ENCODE results near the gene ALDH1L2. TPM values are rescaled to one million over a fixed set of nuclear protein-coding genes. Genes with fewer than 3 reads are reported as not detected.
A peak's percentile ranks its signal among the peaks of the same experiment; 100 is the strongest.

The ALDH1L2 gene
- total and polyA plus RNA-seq, 9 of the 15 experiments (the other 6 are each of a cell fraction or from before 2014, with no cell fraction given) = 1.1 to 9.9 (median 3.8) TPM

DNA sequence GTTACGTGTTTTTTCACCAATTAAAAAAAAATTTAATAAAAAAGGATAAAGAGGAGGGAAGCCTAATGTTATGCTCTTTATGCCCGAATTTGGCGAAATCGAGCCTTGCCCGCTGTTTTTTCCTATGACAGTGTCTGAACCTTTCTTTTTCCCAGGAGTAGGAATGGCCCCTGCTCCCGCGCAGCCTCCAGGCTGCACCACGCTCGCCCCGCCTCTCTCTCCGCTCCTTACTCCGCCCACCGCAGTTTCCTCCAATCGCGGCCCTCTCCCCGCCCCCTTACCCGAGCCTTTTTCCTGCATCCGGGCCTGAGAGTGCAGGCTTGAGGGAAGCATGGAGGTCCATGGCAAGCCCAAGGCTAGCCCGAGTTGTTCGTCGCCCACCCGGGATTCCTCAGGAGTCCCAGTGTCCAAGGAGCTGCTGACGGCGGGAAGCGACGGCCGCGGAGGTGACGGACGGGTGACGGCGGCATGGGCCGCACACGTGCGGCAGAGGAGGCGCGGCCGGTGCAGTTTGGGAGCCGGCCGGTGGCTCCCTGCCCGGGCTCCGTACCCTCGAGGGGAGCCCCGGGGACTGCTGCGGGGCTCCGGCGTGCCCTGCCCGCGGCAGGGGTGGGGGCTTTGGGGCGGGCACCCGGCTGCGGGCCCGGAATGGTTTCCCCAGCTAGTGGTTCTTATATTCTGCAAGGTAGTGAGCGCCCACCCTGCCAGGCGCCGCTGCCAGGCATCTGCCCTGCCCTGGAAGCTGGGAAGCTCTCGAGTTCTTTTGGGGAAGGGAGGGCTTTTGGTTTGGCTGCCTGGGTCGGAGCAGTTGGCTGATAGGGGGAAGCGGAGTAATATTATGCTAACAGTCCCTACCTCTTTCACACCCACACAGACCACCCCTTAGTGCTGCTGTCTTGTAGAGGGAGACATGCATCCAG, 98.0 kb downstream of the ALDH1L2 start, which contains the start of gene NOPCHAP1 (continued):
- no peak for TF ChIP-seq RBM15 (IDR thresholded peaks at IDR 0.05; ENCODE audit: insufficient read depth, low read length)
- 0 out of 2 replicates have a peak, but pooled peaks have one; percentile 43 for TF ChIP-seq CTBP1 (IDR thresholded peaks at IDR 0.05; ENCODE audit: borderline replicate concordance)
- no peak for TF ChIP-seq ADNP (tag; IDR thresholded peaks at IDR 0.05)
- no peak for TF ChIP-seq HNRNPL (IDR thresholded peaks at IDR 0.05; ENCODE audit: low read depth, low read length)
- TF ChIP-seq, protein P1, sequence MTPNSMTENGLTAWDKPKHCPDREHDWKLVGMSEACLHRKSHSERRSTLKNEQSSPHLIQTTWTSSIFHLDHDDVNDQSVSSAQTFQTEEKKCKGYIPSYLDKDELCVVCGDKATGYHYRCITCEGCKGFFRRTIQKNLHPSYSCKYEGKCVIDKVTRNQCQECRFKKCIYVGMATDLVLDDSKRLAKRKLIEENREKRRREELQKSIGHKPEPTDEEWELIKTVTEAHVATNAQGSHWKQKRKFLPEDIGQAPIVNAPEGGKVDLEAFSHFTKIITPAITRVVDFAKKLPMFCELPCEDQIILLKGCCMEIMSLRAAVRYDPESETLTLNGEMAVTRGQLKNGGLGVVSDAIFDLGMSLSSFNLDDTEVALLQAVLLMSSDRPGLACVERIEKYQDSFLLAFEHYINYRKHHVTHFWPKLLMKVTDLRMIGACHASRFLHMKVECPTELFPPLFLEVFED (CRISPR knock-in tag; conservative IDR thresholded peaks at IDR 0.05) = no peak
- TF ChIP-seq MCM2 (IDR thresholded peaks at IDR 0.05; ENCODE audit: low read depth) = no peak
- no peak for TF ChIP-seq FOXM1 (IDR thresholded peaks at IDR 0.05; ENCODE audit: low read depth)
- TF ChIP-seq FOXM1 (CRISPR knock-in tag; IDR thresholded peaks at IDR 0.05; ENCODE audit: low read depth) = no peak
- no peak for TF ChIP-seq ZNF12 (CRISPR knock-in tag; IDR thresholded peaks at IDR 0.05)
- no peak for TF ChIP-seq ZNF354B (CRISPR knock-in tag; IDR thresholded peaks at IDR 0.05)
- no peak for TF ChIP-seq RBM34 (IDR thresholded peaks at IDR 0.05; ENCODE audit: borderline replicate concordance, insufficient read depth, low read length)
- TF ChIP-seq, protein P2, sequence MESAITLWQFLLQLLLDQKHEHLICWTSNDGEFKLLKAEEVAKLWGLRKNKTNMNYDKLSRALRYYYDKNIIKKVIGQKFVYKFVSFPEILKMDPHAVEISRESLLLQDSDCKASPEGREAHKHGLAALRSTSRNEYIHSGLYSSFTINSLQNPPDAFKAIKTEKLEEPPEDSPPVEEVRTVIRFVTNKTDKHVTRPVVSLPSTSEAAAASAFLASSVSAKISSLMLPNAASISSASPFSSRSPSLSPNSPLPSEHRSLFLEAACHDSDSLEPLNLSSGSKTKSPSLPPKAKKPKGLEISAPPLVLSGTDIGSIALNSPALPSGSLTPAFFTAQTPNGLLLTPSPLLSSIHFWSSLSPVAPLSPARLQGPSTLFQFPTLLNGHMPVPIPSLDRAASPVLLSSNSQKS (CRISPR knock-in tag; IDR thresholded peaks at IDR 0.05) = no peak
- no peak for TF ChIP-seq CAMTA2 (CRISPR knock-in tag; conservative IDR thresholded peaks at IDR 0.05)
- no peak for TF ChIP-seq ATF7 (IDR thresholded peaks at IDR 0.05)
- no peak for TF ChIP-seq ZBTB8A (IDR thresholded peaks at IDR 0.05; ENCODE audit: partially characterized antibody)
- TF ChIP-seq, protein P3, sequence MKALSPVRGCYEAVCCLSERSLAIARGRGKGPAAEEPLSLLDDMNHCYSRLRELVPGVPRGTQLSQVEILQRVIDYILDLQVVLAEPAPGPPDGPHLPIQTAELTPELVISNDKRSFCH (CRISPR knock-in tag; IDR thresholded peaks at IDR 0.05) = no peak
- TF ChIP-seq, protein P3 (tag; IDR thresholded peaks at IDR 0.05) = 0 out of 2 replicates have a peak, but pooled peaks have one; percentile 24
- TF ChIP-seq SRSF3 (IDR thresholded peaks at IDR 0.05; ENCODE audit: insufficient read depth, low read length) = no peak
- TF ChIP-seq RFX7 (CRISPR knock-in tag; IDR thresholded peaks at IDR 0.05) = no peak
- TF ChIP-seq YY1 (IDR thresholded peaks at IDR 0.05; ENCODE audit: borderline replicate concordance in 1 of 3, control insufficient read depth in 1 of 3, extremely low read depth in 1 of 3, insufficient read depth in 3 of 3, insufficient read length in 1 of 3, insufficient replicate concordance in 2 of 3, low read depth in 1 of 3, low read length in 2 of 3) = peak in 2 of 3 experiments; percentile 24 to 61
- TF ChIP-seq ETV5 (CRISPR knock-in tag; IDR thresholded peaks at IDR 0.05; ENCODE audit: low read depth) = no peak
- no peak for TF ChIP-seq ZNF699 (CRISPR knock-in tag; IDR thresholded peaks at IDR 0.05; ENCODE audit: insufficient replicate concordance)
- TF ChIP-seq BHLHE40 (IDR thresholded peaks at IDR 0.05; ENCODE audit: low read length) = peak; percentile 82
- no peak for TF ChIP-seq NCOA1 (IDR thresholded peaks at IDR 0.05; ENCODE audit: low read depth)
- TF ChIP-seq, protein P4, sequence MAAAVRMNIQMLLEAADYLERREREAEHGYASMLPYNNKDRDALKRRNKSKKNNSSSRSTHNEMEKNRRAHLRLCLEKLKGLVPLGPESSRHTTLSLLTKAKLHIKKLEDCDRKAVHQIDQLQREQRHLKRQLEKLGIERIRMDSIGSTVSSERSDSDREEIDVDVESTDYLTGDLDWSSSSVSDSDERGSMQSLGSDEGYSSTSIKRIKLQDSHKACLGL (CRISPR knock-in tag; IDR thresholded peaks at IDR 0.05; ENCODE audit: borderline replicate concordance, poor library complexity, severe bottlenecking) = peak; percentile 59
- no peak for TF ChIP-seq PHB2 (IDR thresholded peaks at IDR 0.05; ENCODE audit: low read depth)

All from K562 (cell line).